GM11168 (cell line): Measurements from ENCODE around the gene IFNAR1.
"Not testable (repeated sequence)": the region's sequence is repeated elsewhere in the genome, so short reads cannot be mapped to it uniquely, and the experiment has no call there.

Experiments
- in situ Hi-C: fragments of 300-500 bp; cut with MboI; formaldehyde crosslinking; loops from one replicate; pipeline ENCODE4 v1.12.0; 2022; ENCODE audit warnings: low sequenced_read_pairs; ENCODE audit not compliant: unreplicated experiment

The IFNAR1 gene

DNA sequence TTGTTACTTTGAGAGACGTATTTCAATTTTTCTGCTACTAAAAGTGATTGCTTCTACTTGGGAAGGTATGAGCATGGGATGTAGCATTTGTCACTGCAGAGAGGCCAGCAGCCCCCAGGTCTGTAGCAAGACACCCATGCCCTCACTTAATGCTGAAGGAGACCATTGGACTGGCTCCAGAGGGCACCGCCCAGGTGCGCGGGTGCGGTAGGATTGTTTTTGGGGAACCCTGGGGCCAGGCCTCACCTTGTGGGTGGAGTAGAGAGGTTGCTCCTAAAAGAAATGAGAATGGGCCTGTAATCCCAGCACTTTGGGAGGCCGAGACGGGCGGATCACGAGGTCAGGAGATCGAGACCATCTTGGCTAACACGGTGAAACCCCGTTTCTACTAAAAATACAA, 47.8 kb downstream of the IFNAR1 start:
- in situ Hi-C loops, result no loop called here

- in situ Hi-C loops, result no loop called here
Observed at GRCh38 chr21:33373451-33373850, 48.7 kb downstream of the IFNAR1 start.

DNA sequence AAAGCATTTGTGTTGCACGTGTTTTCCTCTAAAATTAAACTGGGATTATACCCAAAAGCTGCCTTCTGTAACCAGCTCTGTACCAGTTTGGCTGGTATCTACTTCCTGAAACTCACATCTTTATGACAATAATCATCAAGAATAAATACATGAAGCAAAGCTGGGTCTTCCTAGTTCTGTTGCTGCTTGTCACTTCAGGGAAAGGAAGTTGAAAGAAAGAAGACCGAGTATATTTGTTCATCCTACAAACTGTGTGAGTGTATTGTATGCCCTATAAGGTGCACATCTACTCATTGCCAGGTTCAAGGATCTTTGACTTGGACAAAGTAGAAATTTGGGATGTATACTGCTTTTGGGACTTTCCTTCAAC, 49.3 kb downstream of the IFNAR1 start:
- in situ Hi-C loops, result no loop called here

GRCh38 chr21:33374450-33375096, 49.8 kb downstream of the IFNAR1 start:
- in situ Hi-C loops, result no loop called here

- in situ Hi-C loops, result no loop called here
Observed at GRCh38 chr21:33375101-33375644, 50.4 kb downstream of the IFNAR1 start.

- in situ Hi-C loops, result no loop called here
Observed at GRCh38 chr21:33377221-33377920, 52.6 kb downstream of the IFNAR1 start.

GRCh38 chr21:33378081-33378480, 53.3 kb downstream of the IFNAR1 start:
- in situ Hi-C loops, result no loop called here

GRCh38 chr21:33379934-33380333, 55.2 kb downstream of the IFNAR1 start:
- in situ Hi-C loops, result not testable (repeated sequence)

DNA sequence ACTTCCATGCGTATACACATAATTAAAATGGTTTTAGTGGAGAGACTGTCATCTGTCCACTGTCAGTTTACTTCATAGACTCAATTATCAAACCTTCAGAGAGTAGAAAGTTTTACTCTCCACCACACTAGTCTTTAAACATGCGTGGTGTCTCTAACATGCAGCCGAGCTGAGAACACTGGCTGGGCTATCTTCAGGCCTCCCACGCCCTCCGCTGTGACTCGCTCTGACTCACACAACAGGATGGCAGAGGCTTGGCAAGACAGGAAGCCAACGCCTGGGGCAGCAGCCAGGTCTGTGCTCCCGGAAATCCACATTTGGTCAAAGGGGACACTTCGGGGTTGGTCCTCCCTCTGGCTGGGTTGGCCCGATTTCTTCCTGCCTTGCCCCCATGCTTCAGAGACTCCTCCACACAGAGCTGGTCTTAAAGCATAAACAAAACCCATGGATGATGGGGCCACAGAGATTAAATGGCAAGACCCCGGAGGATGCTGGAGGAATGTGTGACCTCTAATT, 55.8 kb downstream of the IFNAR1 start:
- in situ Hi-C loops, result no loop called here

GRCh38 chr21:33381381-33381780, 56.6 kb downstream of the IFNAR1 start:
- in situ Hi-C loops, result not testable (repeated sequence)

- in situ Hi-C loops, result no loop called here
Observed at GRCh38 chr21:33383056-33383888, 58.5 kb downstream of the IFNAR1 start.

GRCh38 chr21:33384841-33385331, 60.1 kb downstream of the IFNAR1 start:
- in situ Hi-C loops, result no loop called here

DNA sequence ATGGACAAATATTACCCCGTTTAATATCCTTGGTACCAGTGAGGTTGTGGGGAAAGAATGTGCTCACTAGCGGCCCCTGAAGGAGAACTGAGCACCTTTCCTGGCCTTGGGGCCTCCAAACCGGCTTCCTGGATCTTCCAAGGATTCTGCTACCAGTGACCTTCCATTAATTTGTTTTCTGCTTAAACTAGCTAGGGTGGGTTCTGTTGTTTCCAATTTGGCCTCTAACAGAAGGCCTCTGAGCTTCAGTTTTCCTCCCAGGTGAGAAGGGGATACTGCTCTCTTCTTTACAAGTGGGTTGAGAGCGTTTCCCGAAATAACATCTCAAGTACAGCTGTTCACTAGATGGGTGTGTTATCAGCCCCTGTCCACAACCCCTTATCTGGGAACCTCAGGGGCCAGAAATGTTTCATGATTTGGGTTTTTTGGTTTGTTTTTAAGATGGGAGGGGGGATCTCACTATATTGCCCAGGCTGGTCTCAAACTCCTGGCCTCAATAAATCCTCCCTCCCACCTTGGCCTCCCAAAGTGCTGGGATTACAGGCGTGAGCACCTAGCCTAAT, 61.5 kb downstream of the IFNAR1 start:
- in situ Hi-C loops, result no loop called here

DNA sequence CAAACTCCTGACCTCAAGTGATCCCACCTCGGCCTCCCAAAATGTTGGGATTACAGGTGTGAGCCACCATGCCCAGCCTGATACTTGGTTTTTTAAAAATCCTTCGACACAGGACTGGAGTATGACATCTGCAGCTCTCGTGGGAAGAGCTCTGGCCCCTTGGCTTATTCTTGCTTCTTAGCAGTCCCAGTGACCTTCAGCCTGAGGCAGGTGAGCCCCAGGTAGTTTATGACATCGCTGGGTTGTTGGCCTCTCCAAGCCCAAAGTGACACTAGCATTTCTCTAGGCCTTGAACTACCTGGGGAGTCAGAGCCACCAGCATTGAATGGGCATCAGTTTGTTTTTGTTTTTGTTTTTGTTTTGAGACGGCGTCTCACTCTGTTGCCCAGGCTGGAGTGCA, 62.5 kb downstream of the IFNAR1 start:
- in situ Hi-C loops, result no loop called here

GRCh38 chr21:33388188-33388587, 63.4 kb downstream of the IFNAR1 start:
- in situ Hi-C loops, result no loop called here

DNA sequence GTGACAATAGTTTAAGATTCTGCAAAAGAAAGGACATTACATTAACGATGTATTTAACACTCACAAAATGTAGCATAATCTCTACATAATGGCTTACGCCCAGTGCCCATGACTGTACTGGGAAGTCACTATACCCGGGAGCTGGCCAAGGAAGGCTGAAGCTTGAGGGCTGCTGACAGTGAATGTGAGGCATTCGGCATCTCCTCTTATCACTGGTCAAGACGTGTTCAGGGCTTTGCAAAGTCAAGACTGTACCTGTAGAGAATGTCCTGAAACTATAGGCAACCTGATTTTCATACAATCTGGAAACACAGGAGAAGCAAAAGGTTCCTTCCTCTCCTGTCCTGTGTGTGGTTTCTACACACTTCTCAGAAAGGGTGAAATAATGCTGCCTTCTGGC, 65.7 kb downstream of the IFNAR1 start:
- in situ Hi-C loops, result no loop called here

DNA sequence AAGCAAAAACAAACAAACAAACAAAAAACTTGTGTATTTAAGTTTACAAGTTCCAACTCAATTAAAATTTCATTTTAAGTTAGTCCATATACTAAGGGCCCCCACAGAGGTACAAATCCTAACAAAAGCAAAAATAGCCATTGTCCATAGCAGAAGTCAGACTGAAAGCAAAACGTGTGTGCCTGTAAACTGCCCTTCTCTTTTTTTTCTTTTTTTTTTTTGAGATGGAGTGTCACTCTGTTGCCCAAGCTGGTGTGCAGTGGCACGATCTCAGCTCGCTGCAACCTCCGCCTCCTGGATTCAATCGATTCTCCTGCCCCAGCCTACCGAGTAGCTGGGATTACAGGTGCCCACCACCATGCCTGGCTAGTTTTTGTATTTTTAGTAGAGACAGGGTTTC, 66.9 kb downstream of the IFNAR1 start:
- in situ Hi-C loops, result no loop called here

GRCh38 chr21:33392284-33392985, 67.7 kb downstream of the IFNAR1 start:
- in situ Hi-C loops, result no loop called here

- in situ Hi-C loops, result no loop called here
Observed at GRCh38 chr21:33393348-33393747, 68.6 kb downstream of the IFNAR1 start.

GRCh38 chr21:33394260-33394659, 69.5 kb downstream of the IFNAR1 start:
- in situ Hi-C loops, result no loop called here
